ENCODE measurements around the gene NOTUM.

DNA sequence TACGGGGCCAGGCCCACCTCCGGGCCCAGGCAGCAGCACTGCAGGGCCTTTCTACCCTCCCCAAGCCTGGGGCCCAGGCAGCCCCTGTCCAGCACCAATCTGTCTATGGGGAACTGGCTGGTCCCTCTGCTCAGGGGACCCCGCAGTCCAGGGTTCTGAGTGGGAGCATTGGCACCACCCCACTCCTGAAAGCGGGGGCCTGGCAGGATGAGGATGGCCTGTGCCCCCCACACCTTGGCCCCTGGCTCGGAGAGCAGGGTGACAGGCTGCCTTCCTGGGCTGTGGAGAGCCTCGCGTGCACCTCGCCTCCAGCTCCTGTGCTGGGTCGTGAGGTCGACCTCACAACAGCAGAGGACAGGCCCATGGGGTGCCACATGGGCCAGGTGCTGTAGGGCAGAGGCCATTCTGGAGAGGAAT, 57.6 kb downstream of the NOTUM start:
- TF ChIP-seq, protein P1, sequence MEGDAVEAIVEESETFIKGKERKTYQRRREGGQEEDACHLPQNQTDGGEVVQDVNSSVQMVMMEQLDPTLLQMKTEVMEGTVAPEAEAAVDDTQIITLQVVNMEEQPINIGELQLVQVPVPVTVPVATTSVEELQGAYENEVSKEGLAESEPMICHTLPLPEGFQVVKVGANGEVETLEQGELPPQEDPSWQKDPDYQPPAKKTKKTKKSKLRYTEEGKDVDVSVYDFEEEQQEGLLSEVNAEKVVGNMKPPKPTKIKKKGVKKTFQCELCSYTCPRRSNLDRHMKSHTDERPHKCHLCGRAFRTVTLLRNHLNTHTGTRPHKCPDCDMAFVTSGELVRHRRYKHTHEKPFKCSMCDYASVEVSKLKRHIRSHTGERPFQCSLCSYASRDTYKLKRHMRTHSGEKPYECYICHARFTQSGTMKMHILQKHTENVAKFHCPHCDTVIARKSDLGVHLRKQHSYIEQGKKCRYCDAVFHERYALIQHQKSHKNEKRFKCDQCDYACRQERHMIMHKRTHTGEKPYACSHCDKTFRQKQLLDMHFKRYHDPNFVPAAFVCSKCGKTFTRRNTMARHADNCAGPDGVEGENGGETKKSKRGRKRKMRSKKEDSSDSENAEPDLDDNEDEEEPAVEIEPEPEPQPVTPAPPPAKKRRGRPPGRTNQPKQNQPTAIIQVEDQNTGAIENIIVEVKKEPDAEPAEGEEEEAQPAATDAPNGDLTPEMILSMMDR (IDR thresholded peaks at IDR 0.05), result no peak
- no peak for TF ChIP-seq POLR2A (IDR thresholded peaks at IDR 0.05)
- TF ChIP-seq EP300 (IDR thresholded peaks at IDR 0.05), result no peak
